A549 (cell line): Measurements from ENCODE around the gene STK26.

Experiments
- CTCF ChIP-seq: fragments of >200 bp; sonication (Bioruptor Twin); formaldehyde crosslinking; IDR thresholded peaks from 3 replicates; pipeline ENCODE4 v1.5.1; 2016
- EP300 ChIP-seq, 2 experiments: fragments of >200 bp; sonication (Bioruptor Twin); formaldehyde crosslinking; IDR thresholded peaks; 2 replicates in 1 of 2; 3 replicates in 1 of 2; pipeline ENCODE4 v1.6.1; 2016 to 2017
- MAX ChIP-seq: IDR thresholded peaks from 2 replicates; pipeline ENCODE4 v1.6.1; 2012
- MAZ ChIP-seq: fragments of 150-350 bp; IDR thresholded peaks from 2 replicates; pipeline ENCODE4 v1.6.1; 2014; ENCODE audit warnings: antibody characterized with exemption, low read depth, low read length, borderline replicate concordance
- RCOR1 ChIP-seq: fragments of 150-350 bp; IDR thresholded peaks from 2 replicates; pipeline ENCODE4 v1.6.1; 2014; ENCODE audit warnings: antibody characterized with exemption, low read length, low read depth

GRCh38 chrX:132107291-132107690, 84.2 kb downstream of the STK26 start:
- TF ChIP-seq CTCF: no peak
- no peak for TF ChIP-seq EP300 (IDR thresholded peaks at IDR 0.05)
- TF ChIP-seq RCOR1: no peak
- TF ChIP-seq MAX: no peak
- no peak for TF ChIP-seq MAZ
